Ovary (tissue), 3 donors: Measurements from ENCODE around the gene ECE2.

Experiments
- CTCF ChIP-seq, 3 donors: fragments of 450-650 bp in 2 of 3; fragments of 200-600 bp in 1 of 3; IDR thresholded peaks; one replicate each; pipeline versions ENCODE4 v1.5.1 to v1.8.0; 2016 to 2022; ENCODE audit warnings: antibody characterized with exemption in 3 of 3, mild to moderate bottlenecking in 1 of 3
- EP300 ChIP-seq: sonication (generic); formaldehyde crosslinking; IDR thresholded peaks from one replicate; pipeline ENCODE4 v1.6.1; 2017; ENCODE audit warnings: antibody characterized with exemption
- POLR2A ChIP-seq: fragments of 450-650 bp; IDR thresholded peaks from one replicate; pipeline ENCODE4 v1.6.1; 2017; ENCODE audit warnings: antibody characterized with exemption, mild to moderate bottlenecking, moderate library complexity
- donor health status: DM: no; HTN: no; CAD: no.

- no peak for TF ChIP-seq CTCF (IDR thresholded peaks at IDR 0.05)
- no peak for TF ChIP-seq EP300
- TF ChIP-seq POLR2A: no peak
These were observed 44.2 kb upstream of the ECE2 start for GRCh38 chr3:184231671-184232070.
